ENCODE measurements around the gene TOP1.
A peak's percentile ranks its signal among the peaks of the same experiment; 100 is the strongest.

TOP1 gene

GRCh38 chr20:41166201-41167117, 137.8 kb downstream of the TOP1 start:
- Histone ChIP-seq H2AFZ (ENCODE audit: insufficient read depth, low read length, poor library complexity) (no peak overlapping the region), H3K4me3 (ENCODE audit: low read depth, low read length) (no peak overlapping the region), H3K36me3 (ENCODE audit: control insufficient read depth in 1 of 2, insufficient read depth in 2 of 2, low read length in 2 of 2) (peaks cover 94 to 96% of the 10 kb centered on the region in 2 experiments), H2BK120ac (ENCODE audit: insufficient read depth, low read length, poor library complexity) (no peak overlapping the region), H4K12ac (ENCODE audit: low read depth, low read length) (no peak overlapping the region), H3K27ac (ENCODE audit: low read depth, low read length) (no peak overlapping the region), H3K23ac (ENCODE audit: low read length) (no peak overlapping the region), H4K8ac (ENCODE audit: low read depth, low read length) (no peak overlapping the region), H3K9me3 (ENCODE audit: insufficient read depth, low read depth, low read length) (no peaks in the 10 kb centered on the region), H3K4me1 (ENCODE audit: control insufficient read depth in 1 of 2, insufficient read depth in 2 of 2, low read length in 2 of 2) (no peaks in the 10 kb centered on the region), H2BK5ac (ENCODE audit: low read depth, low read length, poor library complexity) (no peak overlapping the region), H3K79me1 (ENCODE audit: low read length) (no peaks in the 10 kb centered on the region), H3K79me2 (ENCODE audit: control insufficient read depth, insufficient read depth, low read length, poor library complexity) (no peaks in the 10 kb centered on the region), H3K18ac (ENCODE audit: low read length) (no peak overlapping the region), H2BK12ac (ENCODE audit: low read length) (no peak overlapping the region), H4K91ac (ENCODE audit: low read depth, low read length) (no peak overlapping the region), H3K4me2 (ENCODE audit: low read length) (no peak overlapping the region), H3K9ac (ENCODE audit: low read length) (no peak overlapping the region), H3K4ac (ENCODE audit: low read depth, low read length) (no peak overlapping the region), H3K14ac (ENCODE audit: low read length) (no peak overlapping the region), H3K27me3 (ENCODE audit: insufficient read depth, low read length) (no peaks in the 10 kb centered on the region), H2AK5ac (ENCODE audit: low read length) (no peak overlapping the region)
- WGBS (ENCODE audit: extremely low coverage, insufficient coverage, insufficient read length), result no CpG with 5 or more reads among the region's 27 CpGs
- no peak for DNase-seq

DNA sequence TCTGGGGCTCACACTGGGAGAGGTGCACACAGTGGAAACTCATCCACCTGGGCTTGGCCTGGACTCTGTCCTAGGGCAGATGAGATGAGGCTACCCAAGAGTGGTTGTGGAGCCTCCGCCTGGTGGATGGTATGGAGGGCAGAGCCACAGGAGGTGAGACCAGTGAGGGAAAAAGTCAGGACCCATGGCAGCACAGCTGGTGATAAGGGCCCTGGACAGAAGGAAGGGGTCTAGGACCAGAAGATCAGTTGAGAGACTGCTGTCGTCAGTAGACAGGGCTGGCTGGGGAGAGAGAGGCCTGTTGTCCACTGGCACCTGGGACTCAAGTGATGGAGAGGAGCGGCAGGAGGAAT, 138.5 kb downstream of the TOP1 start:
- Histone ChIP-seq H4K12ac (ENCODE audit: low read depth, low read length) (no peak overlapping the region), H2AFZ (ENCODE audit: insufficient read depth, low read length, poor library complexity) (no peak overlapping the region), H4K8ac (ENCODE audit: low read depth, low read length) (no peak overlapping the region), H2BK12ac (ENCODE audit: low read length) (no peak overlapping the region), H2AK5ac (ENCODE audit: low read length) (no peak overlapping the region), H3K4me3 (ENCODE audit: low read depth, low read length) (no peak overlapping the region), H4K91ac (ENCODE audit: low read depth, low read length) (no peak overlapping the region), H3K23ac (ENCODE audit: low read length) (no peak overlapping the region), H3K9ac (ENCODE audit: low read length) (no peak overlapping the region), H3K9me3 (ENCODE audit: insufficient read depth, low read depth, low read length) (no peaks in the 10 kb centered on the region), H3K27ac (ENCODE audit: low read depth, low read length) (no peak overlapping the region), H3K27me3 (ENCODE audit: insufficient read depth, low read length) (no peaks in the 10 kb centered on the region), H2BK5ac (ENCODE audit: low read depth, low read length, poor library complexity) (no peak overlapping the region), H3K4me1 (ENCODE audit: control insufficient read depth in 1 of 2, insufficient read depth in 2 of 2, low read length in 2 of 2) (no peaks in the 10 kb centered on the region), H3K4me2 (ENCODE audit: low read length) (no peak overlapping the region), H2BK120ac (ENCODE audit: insufficient read depth, low read length, poor library complexity) (no peak overlapping the region), H3K36me3 (ENCODE audit: control insufficient read depth in 1 of 2, insufficient read depth in 2 of 2, low read length in 2 of 2) (peaks cover 96 to 97% of the 10 kb centered on the region in 2 experiments), H3K18ac (ENCODE audit: low read length) (no peak overlapping the region), H3K4ac (ENCODE audit: low read depth, low read length) (no peak overlapping the region), H3K79me1 (ENCODE audit: low read length) (no peaks in the 10 kb centered on the region), H3K79me2 (ENCODE audit: control insufficient read depth, insufficient read depth, low read length, poor library complexity) (no peaks in the 10 kb centered on the region), H3K14ac (ENCODE audit: low read length) (no peak overlapping the region)
- no CpG with 5 or more reads among the region's 3 CpGs for WGBS (ENCODE audit: extremely low coverage, insufficient coverage, insufficient read length)
- DNase-seq, result no peak

DNA sequence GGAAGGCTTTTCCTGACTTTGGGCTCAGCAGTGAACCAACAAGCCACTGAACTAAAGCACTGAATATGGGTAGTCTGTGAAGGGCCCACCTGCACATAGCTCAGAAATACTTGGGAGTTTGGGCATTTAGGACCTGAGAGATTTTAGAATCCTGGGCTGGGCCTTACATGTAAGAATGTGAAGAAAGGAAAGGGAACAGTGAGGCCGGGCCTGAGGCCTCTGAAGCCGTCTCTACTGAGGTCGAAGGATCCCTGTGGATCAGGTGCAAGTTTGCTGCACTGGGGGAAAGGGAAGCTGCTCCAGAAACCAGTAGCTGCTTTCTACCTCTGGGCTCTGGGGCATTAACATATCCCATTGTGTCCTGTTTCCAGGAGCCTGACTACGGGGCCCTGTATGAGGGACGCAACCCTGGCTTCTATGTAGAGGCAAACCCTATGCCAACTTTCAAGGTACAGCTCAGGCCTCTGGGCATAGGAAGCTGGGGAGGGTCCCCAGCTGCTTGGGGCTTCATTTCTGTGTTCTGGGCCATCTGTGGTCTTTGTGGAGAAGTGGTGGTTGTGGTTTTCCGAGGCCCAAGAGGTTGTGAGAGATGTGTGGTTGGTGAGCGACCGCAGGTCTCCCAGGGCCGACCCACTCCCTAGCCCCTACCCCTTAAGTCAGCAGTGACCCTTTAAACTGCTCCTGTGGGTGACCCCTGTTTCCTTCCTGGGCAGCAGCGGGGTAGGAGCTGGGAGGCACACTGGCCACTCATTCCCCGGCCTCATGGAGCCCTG, 139.0 kb downstream of the TOP1 start:
- Histone ChIP-seq H4K12ac (ENCODE audit: low read depth, low read length) (no peak overlapping the region), H3K18ac (ENCODE audit: low read length) (no peak overlapping the region), H2BK5ac (ENCODE audit: low read depth, low read length, poor library complexity) (no peak overlapping the region), H3K4ac (ENCODE audit: low read depth, low read length) (no peak overlapping the region), H3K79me1 (ENCODE audit: low read length) (no peaks in the 10 kb centered on the region), H2BK12ac (ENCODE audit: low read length) (no peak overlapping the region), H3K27me3 (ENCODE audit: insufficient read depth, low read length) (no peaks in the 10 kb centered on the region), H3K4me2 (ENCODE audit: low read length) (no peak overlapping the region), H2AFZ (ENCODE audit: insufficient read depth, low read length, poor library complexity) (no peak overlapping the region), H3K36me3 (ENCODE audit: control insufficient read depth in 1 of 2, insufficient read depth in 2 of 2, low read length in 2 of 2) (peaks cover 97% of the 10 kb centered on the region in 2 experiments), H3K4me1 (ENCODE audit: control insufficient read depth in 1 of 2, insufficient read depth in 2 of 2, low read length in 2 of 2) (no peaks in the 10 kb centered on the region), H4K91ac (ENCODE audit: low read depth, low read length) (no peak overlapping the region), H4K8ac (ENCODE audit: low read depth, low read length) (no peak overlapping the region), H3K23ac (ENCODE audit: low read length) (no peak overlapping the region), H3K27ac (ENCODE audit: low read depth, low read length) (no peak overlapping the region), H3K4me3 (ENCODE audit: low read depth, low read length) (no peak overlapping the region), H3K9ac (ENCODE audit: low read length) (no peak overlapping the region), H2BK120ac (ENCODE audit: insufficient read depth, low read length, poor library complexity) (no peak overlapping the region), H3K9me3 (ENCODE audit: insufficient read depth, low read depth, low read length) (no peaks in the 10 kb centered on the region), H3K14ac (ENCODE audit: low read length) (no peak overlapping the region), H2AK5ac (ENCODE audit: low read length) (no peak overlapping the region), H3K79me2 (ENCODE audit: control insufficient read depth, insufficient read depth, low read length, poor library complexity) (no peaks in the 10 kb centered on the region)
- no CpG with 5 or more reads among the region's 11 CpGs for WGBS (ENCODE audit: extremely low coverage, insufficient coverage, insufficient read length)
- DNase-seq, result no peak

- Histone ChIP-seq H4K91ac (ENCODE audit: low read depth, low read length) (no peak overlapping the region), H3K79me2 (ENCODE audit: control insufficient read depth, insufficient read depth, low read length, poor library complexity) (no peaks in the 10 kb centered on the region), H3K4me3 (ENCODE audit: low read depth, low read length) (peak overlapping the region; percentile 11), H2BK5ac (ENCODE audit: low read depth, low read length, poor library complexity) (no peak overlapping the region), H2AFZ (ENCODE audit: insufficient read depth, low read length, poor library complexity) (no peak overlapping the region), H3K79me1 (ENCODE audit: low read length) (no peaks in the 10 kb centered on the region), H3K27me3 (ENCODE audit: insufficient read depth, low read length) (no peaks in the 10 kb centered on the region), H3K27ac (ENCODE audit: low read depth, low read length) (no peak overlapping the region), H4K8ac (ENCODE audit: low read depth, low read length) (no peak overlapping the region), H3K4me2 (ENCODE audit: low read length) (no peak overlapping the region), H3K9me3 (ENCODE audit: insufficient read depth, low read depth, low read length) (no peaks in the 10 kb centered on the region), H3K4me1 (ENCODE audit: control insufficient read depth in 1 of 2, insufficient read depth in 2 of 2, low read length in 2 of 2) (no peaks in the 10 kb centered on the region), H2BK12ac (ENCODE audit: low read length) (no peak overlapping the region), H2AK5ac (ENCODE audit: low read length) (no peak overlapping the region), H2BK120ac (ENCODE audit: insufficient read depth, low read length, poor library complexity) (no peak overlapping the region), H3K9ac (ENCODE audit: low read length) (no peak overlapping the region), H3K14ac (ENCODE audit: low read length) (no peak overlapping the region), H3K23ac (ENCODE audit: low read length) (no peak overlapping the region), H4K12ac (ENCODE audit: low read depth, low read length) (no peak overlapping the region), H3K4ac (ENCODE audit: low read depth, low read length) (no peak overlapping the region), H3K18ac (ENCODE audit: low read length) (no peak overlapping the region), H3K36me3 (ENCODE audit: control insufficient read depth in 1 of 2, insufficient read depth in 2 of 2, low read length in 2 of 2) (peaks cover 94 to 96% of the 10 kb centered on the region in 2 experiments)
- no peak for DNase-seq
- no CpG with 5 or more reads among the region's 10 CpGs for WGBS (ENCODE audit: extremely low coverage, insufficient coverage, insufficient read length)
These were observed 139.9 kb downstream of the TOP1 start for GRCh38 chr20:41168281-41169161.
